Prostate gland (tissue), 2 donors: ENCODE results near the gene DSCAM. TPM values are rescaled to one million over a fixed set of nuclear protein-coding genes. Genes with fewer than 3 reads are reported as not detected.

Experiments
- DNase-seq: peaks from one replicate; pipeline ENCODE4 v3.0.0-alpha.2; 2019; ENCODE audit warnings: low spot score
- H3K27ac ChIP-seq, 2 donors: fragments of 200-600 bp; sonication (generic); 2 replicates each; pipeline ENCODE4 v1.5.1; 2017 to 2019
- H3K27me3 ChIP-seq: fragments of 200-600 bp; sonication (generic); replicated peaks from 2 replicates; pipeline ENCODE4 v1.5.1; 2019; ENCODE audit not compliant: insufficient read depth
- H3K36me3 ChIP-seq, 2 donors: fragments of 200-600 bp; sonication (generic); 1 replicate in 1 of 2; 2 replicates in 1 of 2; pipeline versions ENCODE4 v1.5.1 to v1.8.1; 2017 to 2019
- H3K4me1 ChIP-seq: fragments of 200-600 bp; sonication (generic); replicated peaks from 2 replicates; pipeline ENCODE4 v1.5.1; 2019
- H3K4me3 ChIP-seq, 2 donors: fragments of 200-600 bp; sonication (generic); 2 replicates each; pipeline ENCODE4 v1.5.1; 2017 to 2019
- H3K9me3 ChIP-seq: fragments of 200-600 bp; sonication (generic); 2 replicates; pipeline ENCODE4 v1.5.1; 2017
- CTCF ChIP-seq, 4 experiments: fragments of 200-600 bp in 2 of 4; fragments of 450-650 bp in 2 of 4; sonication (generic) in 2 of 4; IDR thresholded peaks; 1 replicate in 3 of 4; 2 replicates in 1 of 4; pipeline ENCODE4 v1.5.1; 2016 to 2019; ENCODE audit warnings: antibody characterized with exemption in 4 of 4, mild to moderate bottlenecking in 2 of 4, moderate library complexity in 2 of 4
- POLR2A ChIP-seq: fragments of 450-650 bp; IDR thresholded peaks from one replicate; pipeline ENCODE4 v1.6.1; 2016; ENCODE audit warnings: antibody characterized with exemption, mild to moderate bottlenecking
- POLR2AphosphoS5 ChIP-seq: sonication (generic); formaldehyde crosslinking; IDR thresholded peaks from one replicate; pipeline ENCODE4 v1.6.1; 2017; ENCODE audit warnings: antibody characterized with exemption
- WGBS: methylation state at CpG from one replicate; pipeline ENCODE4 v1.1.5; 2018; 5-methylcytosine and 5-hydroxymethylcytosine counted together
- intact Hi-C: fragments of 100-400 bp; cut with DNase I; formaldehyde crosslinking; loops from one replicate; pipeline ENCODE4 v1.14.2; 2022
- total RNA-seq, 2 donors: library from RNA; depleted of rRNA; stranded (reverse); fragments of >200 nt; gene quantifications; one replicate each; pipeline ENCODE4 v1.1.0, GENCODE V29; 2016

The DSCAM gene
- total RNA-seq, 2 donors from 2014 or later = under 0.01 to 1.6 TPM

GRCh38 chr21:40622531-40622930 is 224.4 kb downstream of the DSCAM start:
- TF ChIP-seq POLR2A (no peak), CTCF (IDR thresholded peaks at IDR 0.05) (no peak), POLR2AphosphoS5 (no peak)
- no peaks in the 10 kb centered on the region for H3K36me3 ChIP-seq
- 13% methylated on average over 4 of the region's 4 CpGs for WGBS
- H3K27me3 ChIP-seq = no peaks in the 10 kb centered on the region
- DNase-seq = no peak
- H3K4me3 ChIP-seq = no peak overlapping the region
- no peaks in the 10 kb centered on the region for H3K9me3 ChIP-seq
- intact Hi-C loops = no loop called here
- H3K4me1 ChIP-seq = no peaks in the 10 kb centered on the region
- no peak overlapping the region for H3K27ac ChIP-seq

- intact Hi-C loops = no loop called here
- Histone ChIP-seq H3K4me1 (no peaks in the 10 kb centered on the region), H3K27ac (no peak overlapping the region), H3K36me3 (no peaks in the 10 kb centered on the region), H3K4me3 (no peak overlapping the region), H3K9me3 (no peaks in the 10 kb centered on the region), H3K27me3 (no peaks in the 10 kb centered on the region)
- no peak for DNase-seq
- 63% methylated on average over 7 of the region's 7 CpGs for WGBS
- TF ChIP-seq POLR2AphosphoS5 (no peak), CTCF (IDR thresholded peaks at IDR 0.05) (no peak), POLR2A (no peak)
Observed at GRCh38 chr21:40620386-40621145, 226.4 kb downstream of the DSCAM start.

GRCh38 chr21:40618191-40618973 is 228.6 kb downstream of the DSCAM start:
- WGBS = 80% methylated on average over 14 of the region's 14 CpGs
- Histone ChIP-seq H3K27ac (no peak overlapping the region), H3K9me3 (no peaks in the 10 kb centered on the region), H3K4me3 (no peak overlapping the region), H3K27me3 (no peaks in the 10 kb centered on the region), H3K4me1 (no peaks in the 10 kb centered on the region), H3K36me3 (no peaks in the 10 kb centered on the region)
- DNase-seq = no peak
- intact Hi-C loops = no loop called here
- TF ChIP-seq POLR2AphosphoS5 (no peak), CTCF (IDR thresholded peaks at IDR 0.05) (no peak), POLR2A (no peak)

- Histone ChIP-seq H3K4me3 (no peak overlapping the region), H3K36me3 (no peaks in the 10 kb centered on the region), H3K4me1 (no peaks in the 10 kb centered on the region), H3K27ac (no peak overlapping the region), H3K27me3 (no peaks in the 10 kb centered on the region), H3K9me3 (no peaks in the 10 kb centered on the region)
- TF ChIP-seq POLR2AphosphoS5 (no peak), CTCF (IDR thresholded peaks at IDR 0.05) (no peak), POLR2A (no peak)
- no peak for DNase-seq
- 75% methylated on average over 5 of the region's 5 CpGs for WGBS
- intact Hi-C loops = no loop called here
Observed at GRCh38 chr21:40616377-40616704, 230.6 kb downstream of the DSCAM start.
